Mesodermal cell (in vitro differentiated cells): ENCODE data around the gene FBXL7.

Source experiments
- H3K27ac ChIP-seq: 2 replicates; pipeline ENCODE4 v1.7.0; 2013; ENCODE audit warnings: mild to moderate bottlenecking, low read depth, low read length, moderate library complexity; ENCODE audit not compliant: severe bottlenecking
- H3K36me3 ChIP-seq: 2 replicates; pipeline ENCODE4 v1.7.1; 2013; ENCODE audit warnings: mild to moderate bottlenecking, low read length, moderate library complexity; ENCODE audit not compliant: control insufficient read depth, insufficient read depth
- H3K4me1 ChIP-seq: one replicate; pipeline ENCODE4 v1.7.1; 2013; ENCODE audit warnings: mild to moderate bottlenecking, low read length; ENCODE audit not compliant: insufficient read depth, control insufficient read depth, poor library complexity, severe bottlenecking
- H3K4me3 ChIP-seq: 2 replicates; pipeline ENCODE4 v1.7.0; 2013; ENCODE audit warnings: low read length, control low read depth, mild to moderate bottlenecking; ENCODE audit not compliant: insufficient read depth, poor library complexity, severe bottlenecking; ENCODE audit errors: extremely low read depth
- H3K9me3 ChIP-seq: 2 replicates; pipeline ENCODE4 v1.7.1; 2013; ENCODE audit warnings: mild to moderate bottlenecking, low read length, moderate library complexity; ENCODE audit not compliant: control insufficient read depth
- WGBS, 2 experiments: methylation state at CpG; one replicate each; pipeline ENCODE4 v1.1.5; 2013; ENCODE audit warnings: missing lambda C conversion rate in 2 of 2; ENCODE audit not compliant: insufficient coverage in 2 of 2; 5-methylcytosine and 5-hydroxymethylcytosine counted together

FBXL7 gene

DNA sequence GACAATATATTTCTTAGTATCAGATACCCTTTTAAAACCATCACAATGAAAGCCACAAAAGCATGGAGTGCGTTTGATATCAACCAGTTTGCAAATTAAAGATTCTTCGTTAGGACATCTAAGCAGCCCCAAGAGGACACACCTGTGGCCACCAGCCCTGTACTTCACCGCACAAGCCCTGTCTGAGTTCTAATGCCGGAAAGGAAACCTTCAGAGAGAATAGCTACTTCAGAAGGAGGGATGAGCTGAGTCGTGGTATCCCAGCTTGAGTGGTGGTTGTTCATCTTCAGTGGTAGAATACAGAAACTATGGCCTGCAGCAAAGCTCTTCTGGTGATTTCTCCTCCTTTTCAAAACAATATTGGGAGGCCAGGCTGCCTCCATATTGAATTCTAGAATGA is 319.6 kb downstream of the FBXL7 start:
- Histone ChIP-seq H3K4me3 (no peak overlapping the region), H3K9me3 (peaks cover 6% of the 10 kb centered on the region), H3K27ac (no peak overlapping the region), H3K4me1 (peaks cover 7% of the 10 kb centered on the region), H3K36me3 (no peaks in the 10 kb centered on the region)
- WGBS, 2 experiments: 93 to 96% methylated on average over 5 of the region's 5 CpGs

DNA sequence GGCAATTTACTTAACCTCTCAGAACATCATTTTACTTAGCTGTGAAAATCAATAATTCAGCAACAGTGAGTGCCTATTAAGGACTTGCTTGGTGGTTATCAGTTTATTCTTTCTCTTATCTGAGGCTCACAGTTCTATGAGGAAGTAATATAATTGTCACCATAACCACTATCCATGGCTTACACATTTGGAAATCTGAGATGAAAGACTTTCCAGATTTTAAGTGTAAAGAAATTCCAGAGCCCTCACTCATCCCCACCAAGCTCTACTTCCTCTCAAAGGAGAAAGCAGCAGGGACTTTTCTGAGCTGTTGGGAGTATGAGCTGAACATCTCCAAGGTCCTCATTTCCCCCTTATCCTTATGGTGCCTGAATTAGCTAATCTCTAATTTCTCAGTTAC is 321.5 kb downstream of the FBXL7 start:
- Histone ChIP-seq H3K9me3 (peaks cover 3% of the 10 kb centered on the region), H3K27ac (no peak overlapping the region), H3K4me3 (no peak overlapping the region), H3K36me3 (no peaks in the 10 kb centered on the region), H3K4me1 (peaks cover 7% of the 10 kb centered on the region)

DNA sequence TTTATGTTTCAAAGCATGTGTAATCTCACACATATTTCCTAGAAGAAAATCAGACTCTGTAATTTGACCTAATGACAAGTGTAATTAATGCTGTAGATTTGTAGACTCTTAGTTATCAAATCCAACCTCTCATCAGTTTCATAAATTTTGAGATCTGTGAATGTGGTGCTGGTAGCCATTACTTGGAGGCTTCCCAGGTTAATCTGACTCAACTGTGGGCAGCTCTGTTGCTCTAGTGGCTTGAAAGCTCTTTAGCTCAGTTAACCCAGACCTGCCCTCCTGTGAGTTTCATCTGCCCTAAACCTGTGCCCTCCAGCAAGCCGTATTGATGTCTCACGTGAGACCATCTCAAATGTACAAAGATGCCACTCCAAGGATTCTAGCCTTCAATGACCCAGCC is 323.4 kb downstream of the FBXL7 start:
- no peak overlapping the region for H3K27ac ChIP-seq
- peaks cover 7% of the 10 kb centered on the region for H3K4me1 ChIP-seq
- H3K36me3 ChIP-seq: no peaks in the 10 kb centered on the region
- H3K9me3 ChIP-seq: no peaks in the 10 kb centered on the region
- H3K4me3 ChIP-seq: no peak overlapping the region
- WGBS, 2 experiments: 90 to 96% methylated on average over 2 of the region's 2 CpGs

DNA sequence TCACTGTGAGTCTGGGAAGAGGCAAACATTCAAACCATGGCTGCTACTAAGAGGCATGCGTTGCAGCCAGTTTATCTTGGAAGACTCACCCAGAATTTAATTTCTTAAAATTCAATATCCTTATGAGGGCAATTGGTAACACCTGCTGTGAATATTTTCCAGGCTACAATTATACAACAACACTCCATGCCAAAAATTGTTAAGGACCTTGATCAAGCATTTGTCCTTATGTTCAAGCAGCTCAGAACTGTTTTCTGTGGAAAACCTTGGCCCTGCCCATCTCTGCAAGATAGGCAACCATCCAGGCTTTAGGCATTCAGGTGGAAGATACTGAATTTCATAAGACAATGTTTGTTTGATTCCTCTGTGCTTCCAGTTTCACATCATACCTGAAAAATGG is 327.8 kb downstream of the FBXL7 start:
- H3K36me3 ChIP-seq: no peaks in the 10 kb centered on the region
- no peaks in the 10 kb centered on the region for H3K9me3 ChIP-seq
- WGBS, 2 experiments: 100% methylated on average over 1 of the region's 1 CpG
- no peaks in the 10 kb centered on the region for H3K4me1 ChIP-seq
- no peak overlapping the region for H3K27ac ChIP-seq
- H3K4me3 ChIP-seq: no peak overlapping the region

DNA sequence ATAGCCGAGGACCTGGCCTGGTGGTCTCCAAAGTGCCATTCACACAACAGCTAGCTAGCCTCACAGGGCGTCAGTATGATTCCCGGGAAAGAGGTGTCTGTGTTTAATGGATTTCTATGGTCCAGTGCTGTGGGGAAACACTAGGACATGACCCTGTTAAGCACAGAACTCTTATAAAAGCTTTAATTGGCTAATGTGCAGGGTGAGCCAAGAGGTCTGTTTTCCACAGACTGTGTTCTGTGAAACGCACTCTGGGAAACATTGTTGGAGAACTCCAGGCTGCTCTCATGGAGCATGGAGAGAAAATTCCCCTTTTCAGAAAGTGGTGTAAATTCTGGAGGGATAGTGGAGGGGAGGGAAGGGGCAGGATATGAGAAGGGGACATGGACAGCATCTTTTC is 331.4 kb downstream of the FBXL7 start:
- Histone ChIP-seq H3K27ac (no peak overlapping the region), H3K36me3 (no peaks in the 10 kb centered on the region), H3K4me1 (no peaks in the 10 kb centered on the region), H3K9me3 (no peaks in the 10 kb centered on the region), H3K4me3 (no peak overlapping the region)
- 95 to 100% methylated on average over 2 to 3 of the region's 4 CpGs for WGBS, 2 experiments

DNA sequence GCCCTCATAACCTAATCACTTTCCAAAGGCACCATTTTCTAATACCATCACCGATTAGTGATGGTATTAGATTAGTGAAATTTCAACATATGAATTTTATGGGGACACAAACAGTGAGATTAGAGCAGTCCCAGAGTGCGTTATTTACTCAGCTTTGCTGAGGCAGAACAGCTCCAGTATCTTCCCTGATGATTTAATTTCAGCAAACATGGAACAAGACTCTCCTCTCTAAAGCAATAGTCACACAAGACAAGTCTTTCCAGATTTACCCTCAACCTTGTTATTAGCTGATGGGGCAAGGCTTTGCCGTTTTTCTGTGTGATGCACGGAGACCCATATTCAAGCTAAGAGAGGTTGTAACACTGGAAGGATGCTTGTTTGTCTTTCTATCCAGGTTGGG is 333.4 kb downstream of the FBXL7 start:
- Histone ChIP-seq H3K4me1 (no peaks in the 10 kb centered on the region), H3K27ac (no peak overlapping the region), H3K9me3 (no peaks in the 10 kb centered on the region), H3K4me3 (no peak overlapping the region), H3K36me3 (no peaks in the 10 kb centered on the region)
- WGBS, 2 experiments: 86 to 100% methylated on average over 1 of the region's 4 CpGs

DNA sequence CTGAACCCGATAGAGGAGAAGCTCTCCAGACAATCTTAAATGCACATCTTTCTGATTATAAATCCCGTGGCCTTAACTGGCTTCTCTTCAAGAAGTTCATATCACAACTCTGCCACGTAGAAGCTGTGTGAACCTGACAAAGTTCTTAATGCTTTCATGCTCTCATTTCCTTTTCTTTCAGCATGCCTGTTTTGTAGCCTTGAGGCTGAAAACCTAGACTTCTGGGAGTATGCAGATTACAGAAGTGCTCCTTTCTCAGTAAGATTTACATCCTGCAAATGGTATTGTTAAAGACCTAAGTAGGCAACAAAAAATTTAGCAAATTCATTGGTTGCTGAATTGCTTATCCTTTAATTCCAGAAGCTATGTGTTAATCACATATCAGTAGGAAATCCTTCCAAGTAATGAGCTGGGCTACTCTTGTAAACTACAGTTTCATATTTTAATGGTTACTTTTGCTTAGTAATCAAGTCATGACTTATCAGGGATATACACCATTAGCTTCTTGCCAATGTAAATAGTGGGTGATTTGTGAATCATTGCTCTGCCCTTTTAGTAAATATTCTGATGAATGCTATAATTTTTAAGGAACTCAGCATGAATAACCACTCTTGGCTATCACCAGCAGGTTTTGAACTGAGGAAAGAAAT is 334.7 kb downstream of the FBXL7 start:
- 14 to 45% methylated on average over 2 to 3 of the region's 3 CpGs for WGBS, 2 experiments
- H3K4me3 ChIP-seq: no peak overlapping the region
- H3K36me3 ChIP-seq: no peaks in the 10 kb centered on the region
- no peaks in the 10 kb centered on the region for H3K9me3 ChIP-seq
- H3K27ac ChIP-seq: no peak overlapping the region
- no peaks in the 10 kb centered on the region for H3K4me1 ChIP-seq

DNA sequence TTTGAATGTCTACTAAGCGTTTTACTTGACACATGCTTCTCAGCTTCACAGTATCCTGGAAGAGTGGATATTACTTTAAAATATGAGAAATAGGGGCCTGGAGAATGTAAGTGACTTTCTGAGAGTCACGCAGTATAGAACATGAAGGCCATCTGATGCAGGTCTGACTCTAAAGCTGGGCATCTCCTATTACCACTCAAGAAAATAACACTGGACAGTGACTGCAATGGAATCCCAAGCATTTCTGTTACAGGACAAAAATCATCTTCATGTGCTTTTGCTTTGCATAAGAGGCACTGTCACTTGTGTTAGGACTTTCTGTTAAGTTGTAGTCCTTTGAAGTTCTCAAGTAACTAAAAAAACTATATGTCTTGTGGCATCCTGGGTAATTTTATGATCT is 335.5 kb downstream of the FBXL7 start:
- H3K9me3 ChIP-seq: no peaks in the 10 kb centered on the region
- H3K36me3 ChIP-seq: no peaks in the 10 kb centered on the region
- H3K4me1 ChIP-seq: no peaks in the 10 kb centered on the region
- no peak overlapping the region for H3K4me3 ChIP-seq
- H3K27ac ChIP-seq: no peak overlapping the region
- 86% methylated on average over 2 of the region's 2 CpGs; no CpG with 5 or more reads in 1 of the 2 experiments for WGBS, 2 experiments

DNA sequence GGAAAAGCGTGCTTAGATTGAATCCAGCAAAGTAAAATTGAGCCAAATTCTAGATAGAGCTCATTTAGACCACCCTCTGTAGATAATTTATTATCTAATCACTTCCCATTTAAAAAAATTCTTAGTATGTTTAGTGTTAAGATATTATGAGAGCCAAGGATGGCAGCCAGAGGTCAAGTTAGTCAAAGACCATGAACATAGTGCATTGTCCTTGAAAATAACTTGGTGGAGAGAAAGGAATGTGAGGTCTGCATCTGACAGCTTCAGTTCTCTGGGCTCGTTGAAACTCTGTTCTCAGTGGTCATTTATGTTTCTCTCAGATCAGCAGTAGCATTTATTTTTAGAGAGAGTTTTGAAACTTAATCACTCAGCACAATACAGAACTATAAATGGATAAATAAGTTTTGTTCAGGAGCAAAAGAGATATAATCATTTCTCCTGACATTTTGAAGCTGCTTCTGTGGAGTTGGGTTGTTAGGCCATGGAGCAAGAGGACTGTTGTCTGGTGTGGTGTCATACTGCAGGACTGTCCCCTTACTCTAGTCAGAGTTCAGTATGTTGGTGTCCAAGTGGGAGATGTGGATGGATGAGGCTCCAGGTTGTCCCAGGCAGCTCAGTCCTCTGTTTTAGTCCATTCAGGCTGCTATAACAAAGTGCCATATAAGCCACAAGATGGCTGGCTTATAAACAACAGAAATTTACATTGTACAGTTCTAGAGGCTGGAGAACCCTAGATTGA is 337.7 kb downstream of the FBXL7 start:
- Histone ChIP-seq H3K9me3 (peaks cover 10% of the 10 kb centered on the region), H3K4me1 (no peaks in the 10 kb centered on the region), H3K4me3 (no peak overlapping the region), H3K27ac (no peak overlapping the region), H3K36me3 (no peaks in the 10 kb centered on the region)
- WGBS, 2 experiments: no CpG with 5 or more reads among the region's 2 CpGs

DNA sequence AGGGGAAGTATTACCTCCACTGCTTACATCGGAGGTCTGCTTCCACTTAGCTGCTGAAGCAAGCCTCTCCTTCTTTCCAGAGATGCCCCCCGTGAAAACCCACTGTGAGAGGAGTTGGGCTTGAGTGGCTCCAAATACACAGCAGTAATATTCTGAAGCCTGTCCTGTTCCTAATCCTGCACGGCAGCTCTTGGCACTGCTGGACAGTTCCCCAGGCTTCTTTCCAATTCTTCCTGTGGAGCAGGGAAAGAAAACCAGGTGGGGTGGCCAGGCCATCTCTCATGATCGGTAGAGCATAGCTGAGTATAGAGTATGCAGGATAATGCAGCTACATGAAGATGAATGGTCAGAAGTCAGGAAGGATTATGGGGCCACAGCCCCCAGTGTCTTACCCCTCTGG is 344.3 kb downstream of the FBXL7 start:
- Histone ChIP-seq H3K27ac (no peak overlapping the region), H3K9me3 (peaks cover 10% of the 10 kb centered on the region), H3K4me3 (no peak overlapping the region), H3K36me3 (no peaks in the 10 kb centered on the region), H3K4me1 (no peaks in the 10 kb centered on the region)
- WGBS, 2 experiments: 83% methylated on average over 2 to 3 of the region's 4 CpGs

DNA sequence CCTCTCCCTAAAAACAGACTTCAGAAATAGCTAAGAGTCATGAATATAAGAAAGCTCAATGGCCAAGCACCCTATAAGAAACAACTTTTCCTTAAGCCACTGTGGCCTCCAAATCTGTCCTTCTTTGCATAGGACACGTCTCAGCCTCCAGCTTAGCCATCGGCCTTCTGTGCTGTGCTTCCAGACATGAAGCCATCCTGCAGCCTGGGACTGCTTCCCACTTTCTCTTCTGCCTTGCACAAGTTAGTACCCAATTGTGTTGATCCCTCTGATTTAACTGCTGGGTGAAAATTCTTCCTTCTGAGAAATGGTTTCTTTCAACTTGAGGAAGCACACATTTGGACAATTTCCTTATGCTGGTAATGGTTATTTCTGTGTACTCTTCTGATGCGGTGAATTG is 344.9 kb downstream of the FBXL7 start:
- Histone ChIP-seq H3K9me3 (peaks cover 10% of the 10 kb centered on the region), H3K4me3 (no peak overlapping the region), H3K4me1 (no peaks in the 10 kb centered on the region), H3K36me3 (no peaks in the 10 kb centered on the region), H3K27ac (no peak overlapping the region)
- WGBS, 2 experiments: 88 to 100% methylated on average over 2 of the region's 3 CpGs
